Activated naive CD4-positive, alpha-beta T cell treated with anti-CD3 and anti-CD28 coated beads, Interleukin-2, amount 50 U/mL, for 24 hours (primary cell): ENCODE data around the gene ZNF605.
A peak's percentile ranks its signal among the peaks of the same experiment; 100 is the strongest.
"Not testable (repeated sequence)": the region's sequence is repeated elsewhere in the genome, so short reads cannot be mapped to it uniquely, and the experiment has no call there.

ENCODE experiments used
- H3K27ac Mint-ChIP-seq: one replicate; pipeline ENCODE4 v1.8.0; 2021; ENCODE audit warnings: mild to moderate bottlenecking, mixed read lengths
- H3K27me3 Mint-ChIP-seq: one replicate; pipeline ENCODE4 v1.8.0; 2021; ENCODE audit warnings: mixed read lengths
- H3K36me3 Mint-ChIP-seq: one replicate; pipeline ENCODE4 v1.8.0; 2021; ENCODE audit warnings: mixed read lengths
- H3K4me1 Mint-ChIP-seq: one replicate; pipeline ENCODE4 v1.8.0; 2021; ENCODE audit warnings: mixed read lengths
- H3K4me3 Mint-ChIP-seq: one replicate; pipeline ENCODE4 v1.8.0; 2021; ENCODE audit warnings: mild to moderate bottlenecking, mixed read lengths
- H3K9me3 Mint-ChIP-seq: one replicate; pipeline ENCODE4 v1.8.0; 2021; ENCODE audit warnings: mixed read lengths

The ZNF605 gene

DNA sequence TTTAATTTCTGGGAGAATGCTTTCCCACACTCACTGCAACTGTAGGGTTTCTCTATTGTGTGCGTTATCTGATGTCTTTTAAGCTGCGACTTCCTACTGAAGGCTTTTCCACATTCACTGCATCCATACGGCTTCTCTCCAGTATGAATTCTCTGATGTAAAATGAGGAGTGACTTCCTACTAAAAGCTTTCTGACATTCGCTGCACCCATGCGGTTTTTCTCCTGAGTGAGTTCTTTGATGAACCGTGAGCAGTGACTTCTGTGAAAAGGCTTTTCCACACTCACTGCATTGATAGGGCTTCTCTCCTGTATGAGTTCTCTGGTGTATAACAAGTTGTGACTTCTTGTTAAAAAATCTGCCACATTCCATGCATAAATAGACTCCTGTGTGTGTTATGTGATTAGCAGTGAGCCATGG is 29.7 kb downstream of the ZNF605 start:
- peaks cover 63% of the 10 kb centered on the region for H3K36me3 Mint-ChIP-seq
- H3K27me3 Mint-ChIP-seq, result no peaks in the 10 kb centered on the region
- no peak overlapping the region for H3K27ac Mint-ChIP-seq
- no peak overlapping the region for H3K4me3 Mint-ChIP-seq
- peaks cover 21% of the 10 kb centered on the region for H3K9me3 Mint-ChIP-seq
- no peaks in the 10 kb centered on the region for H3K4me1 Mint-ChIP-seq

DNA sequence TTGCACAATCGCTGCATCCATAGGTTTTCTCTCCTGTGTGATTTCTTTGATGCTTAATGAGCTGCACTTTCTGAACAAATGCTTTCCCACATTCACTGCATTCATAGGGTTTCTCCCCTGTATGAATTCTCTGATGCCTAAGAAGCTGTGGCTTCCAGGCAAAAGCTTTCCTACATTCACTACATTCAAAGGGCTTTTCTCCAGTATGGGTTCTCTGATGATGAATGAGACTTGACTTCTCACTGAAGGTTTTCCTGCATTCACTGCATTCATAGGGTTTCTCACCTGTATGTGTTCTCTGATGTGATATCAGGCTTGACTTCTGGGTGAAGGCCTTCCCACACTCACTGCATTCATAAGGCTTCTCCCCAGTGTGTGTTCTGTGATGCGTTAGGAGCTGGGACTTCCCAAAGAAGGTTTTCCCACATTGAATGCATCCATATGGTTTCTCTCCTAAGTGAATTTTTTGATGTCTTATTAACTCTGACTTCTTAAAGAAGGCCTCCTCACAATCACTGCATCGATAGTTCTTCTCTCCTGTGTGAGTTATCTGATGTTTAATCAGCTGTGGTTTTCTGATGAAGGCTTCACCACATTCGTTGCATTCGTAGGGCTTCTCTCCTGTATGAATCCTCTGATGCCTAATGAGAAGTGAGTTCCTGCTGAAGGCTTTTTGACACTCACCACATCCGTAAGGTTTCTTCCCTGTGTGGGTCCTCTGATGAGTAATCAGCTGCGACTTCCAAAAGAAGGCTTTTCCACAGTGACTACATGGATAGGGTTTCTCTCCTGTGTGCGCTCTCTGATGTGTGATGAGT is 30.3 kb downstream of the ZNF605 start:
- H3K27me3 Mint-ChIP-seq, result no peaks in the 10 kb centered on the region

GRCh38 chr12:132924356-132924755 is 31.8 kb downstream of the ZNF605 start:
- no peak overlapping the region for H3K27ac Mint-ChIP-seq
- H3K4me1 Mint-ChIP-seq, result no peaks in the 10 kb centered on the region
- H3K27me3 Mint-ChIP-seq, result no peaks in the 10 kb centered on the region
- peaks cover 53% of the 10 kb centered on the region for H3K36me3 Mint-ChIP-seq
- H3K9me3 Mint-ChIP-seq, result peaks cover 17% of the 10 kb centered on the region
- H3K4me3 Mint-ChIP-seq, result no peak overlapping the region

More for the DNA sequence above, 30.3 kb downstream of the ZNF605 start:
- Mint-ChIP-seq H3K4me3 (no peak overlapping the region), H3K36me3 (peaks cover 63% of the 10 kb centered on the region), H3K9me3 (peaks cover 17% of the 10 kb centered on the region), H3K4me1 (no peaks in the 10 kb centered on the region), H3K27ac (no peak overlapping the region)

GRCh38 chr12:132923356-132923909 is 32.7 kb downstream of the ZNF605 start:
- Mint-ChIP-seq H3K27ac (no peak overlapping the region), H3K4me1 (no peaks in the 10 kb centered on the region), H3K4me3 (no peak overlapping the region), H3K36me3 (peaks cover 51% of the 10 kb centered on the region), H3K9me3 (peaks cover 17% of the 10 kb centered on the region), H3K27me3 (no peaks in the 10 kb centered on the region)

DNA sequence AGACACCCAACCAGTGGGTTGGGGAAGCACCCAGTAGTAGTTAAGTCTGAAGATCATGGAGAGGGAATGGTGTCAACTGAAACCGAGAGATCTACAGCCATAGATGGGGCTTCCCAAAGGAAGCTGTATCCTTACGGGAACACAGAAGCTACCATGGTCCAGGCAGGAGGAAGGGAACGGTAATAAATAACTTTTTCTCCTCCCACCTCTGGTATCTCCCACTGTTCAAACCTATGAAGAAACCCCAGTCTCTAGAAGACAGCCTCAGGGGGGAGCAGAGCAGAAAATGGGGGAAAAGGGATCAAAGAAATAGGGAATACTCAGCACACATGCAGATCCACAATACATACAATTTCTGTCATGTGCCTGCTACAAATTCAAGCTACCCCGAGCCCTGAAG is 33.4 kb downstream of the ZNF605 start:
- H3K27me3 Mint-ChIP-seq, result no peaks in the 10 kb centered on the region
- H3K27ac Mint-ChIP-seq, result no peak overlapping the region
- peaks cover 17% of the 10 kb centered on the region for H3K9me3 Mint-ChIP-seq
- no peak overlapping the region for H3K4me3 Mint-ChIP-seq
- peaks cover 52% of the 10 kb centered on the region for H3K36me3 Mint-ChIP-seq
- no peaks in the 10 kb centered on the region for H3K4me1 Mint-ChIP-seq

DNA sequence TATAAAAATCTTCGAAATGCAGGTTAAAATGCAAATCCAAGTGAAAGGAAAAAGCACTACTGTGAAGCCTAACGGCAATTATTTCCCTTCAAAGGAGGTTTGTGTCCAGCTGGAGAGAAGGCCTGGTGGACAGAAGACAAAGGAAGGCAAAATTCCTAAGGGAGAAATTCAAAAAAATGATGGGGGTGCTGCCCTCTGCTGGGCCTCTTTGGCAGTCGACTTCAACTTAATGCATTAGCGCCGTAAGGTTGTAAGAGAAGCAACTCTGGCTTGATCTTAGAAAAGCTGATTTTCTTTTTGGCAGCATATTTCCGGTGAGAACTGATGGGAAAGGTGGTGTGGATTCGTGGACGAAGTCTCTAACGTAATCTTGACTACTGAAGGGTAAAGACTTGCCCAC is 34.4 kb downstream of the ZNF605 start:
- peaks cover 48% of the 10 kb centered on the region for H3K36me3 Mint-ChIP-seq
- peaks cover 17% of the 10 kb centered on the region for H3K9me3 Mint-ChIP-seq
- H3K27ac Mint-ChIP-seq, result peak overlapping the region; percentile 65
- no peak overlapping the region for H3K4me3 Mint-ChIP-seq
- H3K27me3 Mint-ChIP-seq, result no peaks in the 10 kb centered on the region
- H3K4me1 Mint-ChIP-seq, result no peaks in the 10 kb centered on the region

GRCh38 chr12:132918680-132919079 is 37.4 kb downstream of the ZNF605 start:
- Mint-ChIP-seq H3K27me3 (no peaks in the 10 kb centered on the region), H3K36me3 (peaks cover 31% of the 10 kb centered on the region), H3K4me3 (no peak overlapping the region), H3K27ac (no peak overlapping the region), H3K4me1 (no peaks in the 10 kb centered on the region), H3K9me3 (peaks cover 18% of the 10 kb centered on the region)

DNA sequence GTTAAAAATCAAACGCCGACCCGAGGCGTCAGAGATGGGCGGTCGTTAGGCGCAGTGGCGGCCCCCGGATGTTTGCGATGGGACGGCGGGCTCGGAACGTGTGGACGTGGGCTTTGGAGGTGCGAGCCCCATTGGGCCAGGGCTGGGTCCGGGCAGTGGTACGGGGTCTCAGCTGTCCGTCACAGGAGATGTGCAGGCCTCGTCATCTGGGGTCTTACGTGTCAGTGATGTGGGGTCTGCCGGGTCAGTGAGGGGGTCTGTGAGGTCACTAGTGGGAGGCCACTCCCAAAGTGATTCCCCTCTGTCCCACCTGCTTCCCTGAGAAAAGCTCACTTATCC is 47.1 kb downstream of the ZNF605 start:
- H3K27me3 Mint-ChIP-seq, result no peaks in the 10 kb centered on the region
- H3K4me3 Mint-ChIP-seq, result peak overlapping the region; percentile 94

GRCh38 chr12:132908145-132909029 is 47.7 kb downstream of the ZNF605 start:
- H3K4me3 Mint-ChIP-seq, result peak overlapping the region; percentile 94
- no peaks in the 10 kb centered on the region for H3K27me3 Mint-ChIP-seq
- H3K27ac Mint-ChIP-seq, result peak overlapping the region; percentile 91
- H3K36me3 Mint-ChIP-seq, result peaks cover 6% of the 10 kb centered on the region
- H3K9me3 Mint-ChIP-seq, result no peaks in the 10 kb centered on the region
- H3K4me1 Mint-ChIP-seq, result peaks cover 19% of the 10 kb centered on the region

More for the DNA sequence above, 47.1 kb downstream of the ZNF605 start:
- Mint-ChIP-seq H3K27ac (peak overlapping the region; percentile 91), H3K36me3 (peaks cover 10% of the 10 kb centered on the region), H3K4me1 (peaks cover 19% of the 10 kb centered on the region), H3K9me3 (peaks cover 5% of the 10 kb centered on the region)

- not testable (repeated sequence) for H3K9me3 Mint-ChIP-seq, H3K27me3 Mint-ChIP-seq, H3K36me3 Mint-ChIP-seq
- Mint-ChIP-seq H3K4me1 (peaks cover 19% of the 10 kb centered on the region), H3K27ac (peak overlapping the region; percentile 70), H3K4me3 (peak overlapping the region; percentile 94)
Observed at GRCh38 chr12:132907789-132908144, 48.3 kb downstream of the ZNF605 start.

DNA sequence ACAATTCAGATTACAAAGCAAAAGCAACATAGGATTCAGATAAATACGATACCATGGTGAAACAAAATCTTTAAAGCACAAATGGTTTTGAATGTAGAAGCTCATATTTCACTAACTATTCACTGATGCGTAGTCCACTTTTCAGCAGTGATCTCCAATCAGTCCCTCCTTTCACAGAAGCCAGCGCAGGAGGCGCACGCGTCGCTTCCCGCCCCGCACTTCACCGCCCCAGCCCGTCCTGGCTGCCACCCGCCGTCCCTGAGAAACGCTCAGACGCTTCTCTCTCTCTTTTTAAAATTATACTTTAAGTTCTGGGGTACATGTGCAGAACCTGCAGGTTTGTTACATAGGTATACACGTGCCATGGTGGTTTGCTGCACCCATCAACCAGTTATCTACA is 48.9 kb downstream of the ZNF605 start:
- no peaks in the 10 kb centered on the region for H3K9me3 Mint-ChIP-seq
- no peak overlapping the region for H3K27ac Mint-ChIP-seq
- H3K36me3 Mint-ChIP-seq, result peaks cover 4% of the 10 kb centered on the region
- H3K4me3 Mint-ChIP-seq, result peak overlapping the region; percentile 19
- no peaks in the 10 kb centered on the region for H3K27me3 Mint-ChIP-seq
- peaks cover 19% of the 10 kb centered on the region for H3K4me1 Mint-ChIP-seq

- H3K4me1 Mint-ChIP-seq, result peaks cover 19% of the 10 kb centered on the region
- peak overlapping the region; percentile 64 for H3K4me3 Mint-ChIP-seq
- H3K27ac Mint-ChIP-seq, result peak overlapping the region; percentile 12
- H3K36me3 Mint-ChIP-seq, result no peaks in the 10 kb centered on the region
- H3K27me3 Mint-ChIP-seq, result no peaks in the 10 kb centered on the region
- H3K9me3 Mint-ChIP-seq, result no peaks in the 10 kb centered on the region
Observed at GRCh38 chr12:132904718-132905328, 51.3 kb downstream of the ZNF605 start.

DNA sequence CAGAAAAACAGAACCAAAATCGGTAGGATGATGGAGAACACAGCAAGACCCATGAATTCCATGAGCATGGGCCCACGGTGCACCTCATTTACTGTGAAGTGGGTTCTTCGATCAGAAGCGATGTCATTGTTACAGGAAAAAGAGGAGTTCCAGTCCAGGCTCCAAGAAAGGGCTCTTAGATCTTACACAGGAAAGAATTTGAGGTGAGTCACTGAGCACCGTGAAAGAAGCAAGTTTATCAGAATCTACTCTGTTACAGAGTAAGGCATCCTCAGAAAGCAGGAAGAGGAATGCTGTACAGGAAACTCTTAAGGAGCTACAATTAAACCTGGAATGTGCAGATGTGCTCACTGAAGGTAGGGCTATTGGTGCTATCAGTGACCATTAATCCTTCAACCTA is 57.1 kb downstream of the ZNF605 start:
- H3K36me3 Mint-ChIP-seq, result no peaks in the 10 kb centered on the region
- no peak overlapping the region for H3K4me3 Mint-ChIP-seq
- H3K27me3 Mint-ChIP-seq, result no peaks in the 10 kb centered on the region
- H3K9me3 Mint-ChIP-seq, result no peaks in the 10 kb centered on the region
- no peak overlapping the region for H3K27ac Mint-ChIP-seq
- H3K4me1 Mint-ChIP-seq, result no peaks in the 10 kb centered on the region

- peak overlapping the region; percentile 74 for H3K4me3 Mint-ChIP-seq
- H3K27me3 Mint-ChIP-seq, result no peaks in the 10 kb centered on the region
- peaks cover 12% of the 10 kb centered on the region for H3K36me3 Mint-ChIP-seq
- H3K4me1 Mint-ChIP-seq, result peaks cover 31% of the 10 kb centered on the region
- H3K27ac Mint-ChIP-seq, result peak overlapping the region; percentile 100
- no peaks in the 10 kb centered on the region for H3K9me3 Mint-ChIP-seq
Observed at GRCh38 chr12:132888852-132889251, 67.3 kb downstream of the ZNF605 start.

DNA sequence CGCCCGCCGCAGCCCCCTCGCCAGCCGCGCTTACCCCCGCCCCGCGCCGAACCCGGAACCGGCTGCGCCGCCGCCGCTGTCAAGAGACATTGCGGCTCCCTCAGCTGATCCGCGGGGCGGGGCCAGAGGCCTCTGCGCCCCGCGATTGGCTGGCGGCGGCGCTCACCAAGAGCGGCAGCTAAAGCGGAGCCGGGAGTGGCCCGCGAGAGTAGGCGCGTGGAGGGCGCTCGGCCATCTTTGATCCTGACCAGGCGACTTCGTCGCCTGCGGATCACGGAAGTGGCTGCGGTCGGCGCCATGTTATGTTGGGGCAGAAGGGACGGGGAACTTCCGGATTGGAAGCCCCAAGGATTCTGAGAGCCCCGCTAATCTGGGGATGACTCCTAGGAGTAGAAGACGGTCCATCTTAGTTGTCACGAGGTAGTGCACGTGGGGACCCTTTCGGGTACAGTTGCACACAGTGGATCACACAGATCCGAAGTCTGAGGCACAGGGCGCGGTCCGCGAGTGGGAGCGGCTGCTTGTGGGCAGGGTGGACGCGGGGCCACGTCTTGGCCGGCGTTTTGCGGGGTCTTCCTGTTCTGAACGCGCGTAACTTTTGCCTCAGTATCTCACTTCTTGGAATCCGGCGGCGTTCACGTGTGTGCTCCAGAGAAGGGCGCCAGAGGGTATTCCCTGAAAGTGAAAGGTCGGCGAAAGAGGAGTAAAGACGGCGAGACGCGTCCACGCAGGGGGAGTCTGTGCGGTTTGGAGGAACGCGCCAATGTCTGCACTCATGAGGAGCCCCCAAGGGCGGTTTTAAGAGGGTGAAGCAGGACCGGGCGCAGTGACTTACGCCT is 68.4 kb downstream of the ZNF605 start, which contains the start of gene CHFR:
CHFR (minus strand) TSS at position 93 of the 839 bp plus-strand sequence. CDS start 277 bp downstream, outside the sequence.
- H3K4me1 Mint-ChIP-seq, result peaks cover 37% of the 10 kb centered on the region
- no peaks in the 10 kb centered on the region for H3K27me3 Mint-ChIP-seq
- H3K9me3 Mint-ChIP-seq, result no peaks in the 10 kb centered on the region
- peaks cover 12% of the 10 kb centered on the region for H3K36me3 Mint-ChIP-seq
- peak within 1 kb of the TSS; percentile 93 for H3K4me3 Mint-ChIP-seq
- H3K27ac Mint-ChIP-seq, result peak within 1 kb of the TSS; percentile 100
